Kidney (tissue), 14 donors: ENCODE results near the gene TRIP6. TPM values are rescaled to one million over a fixed set of nuclear protein-coding genes. Genes with fewer than 3 reads are reported as not detected.

Source experiments
- DNase-seq, 5 donors: peaks; one replicate each; pipeline ENCODE4 v3.0.0-alpha.2; 2013 to 2020
- FAIRE-seq: peaks from 2 replicates; lab custom pipeline; 2012; peaks lifted over from hg19 to GRCh38; lab: Jason Lieb, UNC
- H3K27ac ChIP-seq, 2 donors: one replicate each; pipeline ENCODE4 v1.7.0; 2013; ENCODE audit warnings: low read depth in 2 of 2, low read length in 2 of 2, inconsistent platforms in 1 of 2
- H3K27me3 ChIP-seq: one replicate; pipeline ENCODE4 v1.7.1; 2013; ENCODE audit warnings: low read length, inconsistent platforms; ENCODE audit not compliant: control insufficient read depth, insufficient read depth
- H3K36me3 ChIP-seq, 3 donors: one replicate each; pipeline versions ENCODE4 v1.7.0 to v1.7.1; 2013; ENCODE audit warnings: low read length in 3 of 3, control low read depth in 1 of 3, inconsistent platforms in 1 of 3; ENCODE audit not compliant: insufficient read depth in 3 of 3, control insufficient read depth in 2 of 3
- H3K4me1 ChIP-seq, 3 donors: one replicate each; pipeline versions ENCODE4 v1.7.0 to v1.7.1; 2013; ENCODE audit warnings: low read length in 3 of 3, inconsistent platforms in 1 of 3, low read depth in 1 of 3; ENCODE audit not compliant: control insufficient read depth in 2 of 3, insufficient read depth in 2 of 3
- H3K4me3 ChIP-seq, 3 donors: one replicate each; pipeline versions ENCODE4 v1.7.0 to v1.8.1; 2013; ENCODE audit warnings: low read length in 3 of 3, control low read depth in 1 of 3, inconsistent platforms in 1 of 3
- H3K9ac ChIP-seq, 3 donors: one replicate each; pipeline versions ENCODE4 v1.7.0 to v1.7.1; 2013; ENCODE audit warnings: low read length in 3 of 3, control low read depth in 1 of 3, inconsistent platforms in 1 of 3
- H3K9me3 ChIP-seq, 3 donors: one replicate each; pipeline versions ENCODE4 v1.7.0 to v1.7.1; 2013; ENCODE audit warnings: low read length in 3 of 3, control low read depth in 1 of 3, inconsistent platforms in 1 of 3; ENCODE audit not compliant: control insufficient read depth in 2 of 3, insufficient read depth in 1 of 3
- intact Hi-C: fragments of 100-400 bp; cut with DNase I; formaldehyde crosslinking; loops from one replicate; pipeline ENCODE4 v1.11.1; 2022
- polyA plus RNA-seq: library from polyadenylated mRNA; stranded (reverse); fragments of 350-450 nt; fragmentation: Illumina TruSeq; extraction: RNeasy Lipid Tissue Mini Kit (QIAGEN cat#74804); gene quantifications from one replicate; pipeline ENCODE4 v1.2.3, GENCODE V29; 2014; ENCODE audit warnings: low read depth, low replicate concordance; ENCODE audit not compliant: insufficient read depth
- total RNA-seq: library from RNA; stranded (reverse); fragmentation: NEBNext Ultra II Directional; extraction: Animal tissue kit (Norgen Biotek cat#: 25700); gene quantifications from one replicate; pipeline ENCODE4 v1.2.1, GENCODE V29; 2021
- TF ChIP-seq, protein P1 (sequence below): IDR thresholded peaks from 3 replicates; pipeline ENCODE4 v1.5.1; 2012; ENCODE audit warnings: mild to moderate bottlenecking, moderate library complexity, borderline replicate concordance; ENCODE audit not compliant: insufficient read depth; ENCODE audit errors: extremely low read depth
- donor health status: control.
- donor health status: control.
- donor health status: control.
- donor health status: control.
- donor health status: control.
- donor health status: DM: yes; HTN: yes; CAD: no.
- donor health status: Normal renal cell carcinoma (clear cell type).

The TRIP6 gene
- total and polyA plus RNA-seq, 2 donors from 2014 or later: 74.4 to 92.6 TPM

DNA sequence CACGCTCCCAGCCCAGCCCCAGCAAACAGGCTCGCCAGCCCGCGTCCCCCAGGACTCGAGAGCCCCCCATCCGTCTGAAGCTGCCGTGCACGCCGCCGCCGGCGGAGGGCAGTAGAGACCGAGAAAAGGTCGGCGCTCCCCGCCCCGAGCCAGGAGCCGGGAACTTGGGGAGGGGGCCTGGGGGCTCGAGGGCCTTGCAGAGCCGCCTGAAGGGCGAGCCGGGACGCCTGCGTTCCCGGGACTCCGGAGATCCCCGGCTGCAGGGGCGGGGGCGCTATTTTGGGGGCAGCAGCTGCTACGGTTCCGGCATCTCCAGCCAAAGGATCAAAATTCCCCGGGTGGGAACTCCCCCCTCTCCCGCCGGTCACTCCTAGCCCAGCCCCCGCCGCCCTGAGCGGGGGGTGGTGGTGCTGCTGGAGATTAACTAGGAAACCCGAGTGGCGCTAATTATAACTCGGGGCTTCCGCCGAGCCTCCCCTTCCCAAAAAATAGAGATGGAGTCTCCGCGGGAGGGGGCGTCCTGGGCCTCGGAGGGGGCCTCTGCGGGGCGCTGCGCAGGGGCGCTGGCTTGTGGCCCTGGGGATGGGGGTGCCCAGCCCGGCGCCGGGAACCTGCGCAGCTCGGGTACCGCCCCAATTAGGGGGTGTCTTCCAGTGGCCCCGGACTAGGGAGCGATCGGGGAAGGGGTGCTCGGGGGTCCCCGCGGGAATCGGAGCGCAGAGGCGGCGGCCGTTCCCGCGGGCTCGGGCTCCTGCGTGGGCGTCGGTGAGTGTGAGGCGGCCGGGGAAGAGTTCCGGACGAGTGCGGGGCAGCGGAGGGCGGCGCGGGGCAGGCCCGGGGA, 27.9 kb downstream of the TRIP6 start:
- FAIRE-seq (no peak), DNase-seq (peak; percentile 80 to 89 (median 86))
- peaks cover 0 to 8% (median 0%) of the 10 kb centered on the region in 3 donors for H3K4me1 ChIP-seq
- H3K9ac ChIP-seq: no peak overlapping the region
- H3K27ac ChIP-seq: no peak overlapping the region
- H3K9me3 ChIP-seq: no peaks in the 10 kb centered on the region
- intact Hi-C loops: loop anchor here (5.0 kb wide), 1 partner anchor 157 kb away; no protein-coding TSS in a partner anchor
- H3K27me3 ChIP-seq: peaks cover 5% of the 10 kb centered on the region
- TF ChIP-seq, protein P1, sequence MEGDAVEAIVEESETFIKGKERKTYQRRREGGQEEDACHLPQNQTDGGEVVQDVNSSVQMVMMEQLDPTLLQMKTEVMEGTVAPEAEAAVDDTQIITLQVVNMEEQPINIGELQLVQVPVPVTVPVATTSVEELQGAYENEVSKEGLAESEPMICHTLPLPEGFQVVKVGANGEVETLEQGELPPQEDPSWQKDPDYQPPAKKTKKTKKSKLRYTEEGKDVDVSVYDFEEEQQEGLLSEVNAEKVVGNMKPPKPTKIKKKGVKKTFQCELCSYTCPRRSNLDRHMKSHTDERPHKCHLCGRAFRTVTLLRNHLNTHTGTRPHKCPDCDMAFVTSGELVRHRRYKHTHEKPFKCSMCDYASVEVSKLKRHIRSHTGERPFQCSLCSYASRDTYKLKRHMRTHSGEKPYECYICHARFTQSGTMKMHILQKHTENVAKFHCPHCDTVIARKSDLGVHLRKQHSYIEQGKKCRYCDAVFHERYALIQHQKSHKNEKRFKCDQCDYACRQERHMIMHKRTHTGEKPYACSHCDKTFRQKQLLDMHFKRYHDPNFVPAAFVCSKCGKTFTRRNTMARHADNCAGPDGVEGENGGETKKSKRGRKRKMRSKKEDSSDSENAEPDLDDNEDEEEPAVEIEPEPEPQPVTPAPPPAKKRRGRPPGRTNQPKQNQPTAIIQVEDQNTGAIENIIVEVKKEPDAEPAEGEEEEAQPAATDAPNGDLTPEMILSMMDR: peak; percentile 81
- H3K4me3 ChIP-seq: peak overlapping the region in 1 of 3 donors; percentile 35
- H3K36me3 ChIP-seq: no peaks in the 10 kb centered on the region

DNA sequence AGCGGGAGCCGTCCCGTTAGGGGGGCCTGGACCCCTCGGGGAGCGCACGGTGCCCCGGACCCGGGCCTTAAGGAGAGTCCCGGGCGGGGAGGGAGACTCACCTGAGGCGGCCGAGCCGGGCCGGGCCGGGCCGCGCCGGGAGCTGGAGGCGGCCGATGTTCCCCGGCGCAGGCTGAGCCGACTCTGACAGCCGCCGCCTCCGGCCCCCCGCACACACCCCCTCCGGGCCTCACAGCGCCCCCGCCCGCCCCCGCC, 28.4 kb downstream of the TRIP6 start, which contains the start of gene ACHE:
Gene ACHE (minus strand): TSS at position 188 of the 255 bp plus-strand sequence. CDS start 1,656 bp downstream, outside the sequence.
- no peaks in the 10 kb centered on the region for H3K9me3 ChIP-seq
- intact Hi-C loops: loop anchor here (5.0 kb wide), 1 partner anchor 157 kb away; no protein-coding TSS in a partner anchor
- FAIRE-seq: no peak
- H3K4me1 ChIP-seq: peaks cover 0 to 6% (median 0%) of the 10 kb centered on the region in 3 donors
- H3K27me3 ChIP-seq: peaks cover 5% of the 10 kb centered on the region
- no peaks in the 10 kb centered on the region for H3K36me3 ChIP-seq
- H3K9ac ChIP-seq: peak within 1 kb of the TSS in 1 of 3 donors; percentile 40
- H3K4me3 ChIP-seq: peak within 1 kb of the TSS in 2 of 3 donors; percentile 37 to 47
- peak within 1 kb of the TSS in 1 of 2 donors; percentile 11 for H3K27ac ChIP-seq
- TF ChIP-seq, protein P1: no peak
- no peak for DNase-seq

DNA sequence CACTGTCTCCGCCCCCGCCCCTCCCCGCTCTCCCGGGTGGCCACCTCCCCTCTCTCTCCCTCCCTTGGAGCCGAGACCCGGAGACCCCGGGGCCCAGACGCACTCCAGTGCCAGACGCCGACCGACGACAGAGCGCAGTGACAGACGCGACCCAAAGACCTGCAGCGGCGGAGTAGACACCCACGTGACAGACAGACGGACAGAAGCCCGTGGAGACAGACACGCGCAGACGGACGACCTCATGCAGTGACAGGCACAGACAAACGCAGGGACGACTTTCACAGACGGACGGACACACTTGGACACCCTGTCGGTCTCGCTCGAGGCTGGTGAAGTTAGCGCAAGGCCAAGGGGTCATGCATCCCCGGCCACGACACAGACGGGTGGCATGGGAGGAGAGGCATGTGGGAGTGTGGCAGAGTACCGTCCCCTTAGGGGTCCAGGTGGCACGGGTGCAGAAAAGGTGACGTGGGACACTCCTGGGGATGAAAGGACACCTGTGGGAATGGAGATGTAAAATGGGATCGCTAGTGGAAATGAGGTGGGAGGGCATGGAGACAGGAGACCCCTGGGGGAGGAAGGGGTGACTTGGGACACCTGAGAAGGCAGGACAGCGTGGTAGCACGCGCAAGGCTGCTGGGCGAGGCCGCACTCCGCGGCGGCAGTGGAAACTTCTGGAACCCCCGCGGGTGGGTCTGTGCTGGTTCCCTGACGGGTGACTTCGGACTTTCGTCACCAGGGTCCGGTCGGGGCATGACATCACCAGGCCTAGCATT, 29.0 kb downstream of the TRIP6 start:
- peaks cover 0 to 6% (median 0%) of the 10 kb centered on the region in 3 donors for H3K4me1 ChIP-seq
- H3K9me3 ChIP-seq: no peaks in the 10 kb centered on the region
- peak overlapping the region in 1 of 3 donors; percentile 40 for H3K9ac ChIP-seq
- FAIRE-seq: no peak
- peak overlapping the region in 1 of 2 donors; percentile 11 for H3K27ac ChIP-seq
- intact Hi-C loops: loop anchor here (5.0 kb wide), 1 partner anchor 156 kb away; no protein-coding TSS in a partner anchor
- H3K4me3 ChIP-seq: peak overlapping the region in 2 of 3 donors; percentile 37 to 47
- peak; percentile 66 to 88 (median 75) for DNase-seq
- H3K36me3 ChIP-seq: no peaks in the 10 kb centered on the region
- TF ChIP-seq, protein P1: no peak
- peaks cover 5% of the 10 kb centered on the region for H3K27me3 ChIP-seq
